ENCODE measurements around the gene HOMER3.
"Not testable (repeated sequence)": the region's sequence is repeated elsewhere in the genome, so short reads cannot be mapped to it uniquely, and the experiment has no call there.

GRCh38 chr19:18917593-18917992, 23.4 kb downstream of the HOMER3 start:
- TF ChIP-seq EZH2 (IDR thresholded peaks at IDR 0.05; ENCODE audit: low read length, missing control alignments); CTCF (conservative IDR thresholded peaks at IDR 0.05 in 1 of 2, IDR thresholded peaks at IDR 0.05 in 1 of 2; ENCODE audit: low read depth in 1 of 2, low read length in 2 of 2): not testable (repeated sequence)
